Psoas muscle (tissue), 8 donors: Measurements from ENCODE around the gene STK39. TPM values are rescaled to one million over a fixed set of nuclear protein-coding genes. Genes with fewer than 3 reads are reported as not detected.

Experiments used
- ATAC-seq, 4 donors: fragments of 200-7000 bp; cut with Tn5 transposase; one replicate each; pipeline ENCODE4 v1.9.1; 2020; ENCODE audit warnings: moderate library complexity in 3 of 4, mild to moderate bottlenecking in 2 of 4
- DNase-seq, 2 donors: peaks; one replicate each; pipeline ENCODE4 v3.0.0-alpha.2; 2020
- H3K27ac ChIP-seq: fragments of 200-600 bp; one replicate; pipeline ENCODE4 v1.8.0; 2022
- H3K27me3 ChIP-seq, 3 donors: fragments of 200-600 bp in 1 of 3; one replicate each; pipeline versions ENCODE4 v1.6.1 to v1.8.0; 2013 to 2022; ENCODE audit warnings: low read length in 2 of 3, mild to moderate bottlenecking in 2 of 3, moderate library complexity in 1 of 3; ENCODE audit not compliant: insufficient read depth in 3 of 3
- H3K36me3 ChIP-seq, 2 donors: fragments of 200-600 bp in 1 of 2; one replicate each; pipeline versions ENCODE4 v1.6.1 to v1.8.0; 2013 to 2022; ENCODE audit warnings: low read depth in 1 of 2, mild to moderate bottlenecking in 1 of 2, moderate library complexity in 1 of 2; ENCODE audit not compliant: insufficient read depth in 1 of 2
- H3K4me1 ChIP-seq: fragments of 200-600 bp; one replicate; pipeline ENCODE4 v1.8.0; 2022
- H3K4me3 ChIP-seq: fragments of 200-600 bp; one replicate; pipeline ENCODE4 v1.8.0; 2022; ENCODE audit warnings: mild to moderate bottlenecking
- H3K9me3 ChIP-seq: fragments of 200-600 bp; one replicate; pipeline ENCODE4 v1.8.0; 2022
- whole genome bisulfite sequencing, 3 donors: extraction: QIAGEN DNeasy Blood & Tissue Kit; methylation state at CpG; one replicate each; pipeline versions ENCODE4 v1.1.6 to v1.1.7; 2013; 5-methylcytosine and 5-hydroxymethylcytosine counted together
- intact Hi-C, 2 donors: fragments of 100-400 bp; cut with DNase I; formaldehyde crosslinking; loops; one replicate each; pipeline versions ENCODE4 v1.11.0 to v1.14.2; 2022
- polyA plus RNA-seq, 3 donors: library from polyadenylated mRNA; stranded (reverse); fragments of 200-250 nt; gene quantifications; one replicate each; pipeline ENCODE4 v1.2.3, GENCODE V29; 2013
- total RNA-seq, 4 donors: library from RNA; stranded (reverse); fragmentation: NEBNext Ultra II Directional in 2 of 4; extraction: Animal tissue kit (Norgen Biotek cat#: 25700) in 2 of 4; gene quantifications; one replicate each; pipeline versions ENCODE4 v1.2.1 to v1.2.4, GENCODE V29; 2021 to 2023
- TF ChIP-seq, protein P1 (sequence below): fragments of 200-600 bp; IDR thresholded peaks from one replicate; pipeline ENCODE4 v1.8.0; 2022; ENCODE audit warnings: antibody characterized with exemption
- donor health status: healthy with polysubstance abuse.
- donor health status: DM: no; HTN: no; CAD: no; lungs with moderate emphysema.
- donor health status: Bipolar disorder and iron deficiency.
- donor health status: healthy.
- donor health status: DM: yes; HTN: yes; CAD: no.
- donor health status: DM: no; HTN: no; CAD: no.
- donor health status: DM: no; HTN: no; CAD: no.
- donor health status: DM: yes; HTN: yes; CAD: no.

The STK39 gene
- total and polyA plus RNA-seq, 7 donors: 2.3 to 10.0 (median 4.9) TPM

GRCh38 chr2:168096158-168096557 is 151.2 kb downstream of the STK39 start:
- intact Hi-C loops: no loop called here
- DNase-seq (no peak), ATAC-seq (no peak)
- TF ChIP-seq, protein P1, sequence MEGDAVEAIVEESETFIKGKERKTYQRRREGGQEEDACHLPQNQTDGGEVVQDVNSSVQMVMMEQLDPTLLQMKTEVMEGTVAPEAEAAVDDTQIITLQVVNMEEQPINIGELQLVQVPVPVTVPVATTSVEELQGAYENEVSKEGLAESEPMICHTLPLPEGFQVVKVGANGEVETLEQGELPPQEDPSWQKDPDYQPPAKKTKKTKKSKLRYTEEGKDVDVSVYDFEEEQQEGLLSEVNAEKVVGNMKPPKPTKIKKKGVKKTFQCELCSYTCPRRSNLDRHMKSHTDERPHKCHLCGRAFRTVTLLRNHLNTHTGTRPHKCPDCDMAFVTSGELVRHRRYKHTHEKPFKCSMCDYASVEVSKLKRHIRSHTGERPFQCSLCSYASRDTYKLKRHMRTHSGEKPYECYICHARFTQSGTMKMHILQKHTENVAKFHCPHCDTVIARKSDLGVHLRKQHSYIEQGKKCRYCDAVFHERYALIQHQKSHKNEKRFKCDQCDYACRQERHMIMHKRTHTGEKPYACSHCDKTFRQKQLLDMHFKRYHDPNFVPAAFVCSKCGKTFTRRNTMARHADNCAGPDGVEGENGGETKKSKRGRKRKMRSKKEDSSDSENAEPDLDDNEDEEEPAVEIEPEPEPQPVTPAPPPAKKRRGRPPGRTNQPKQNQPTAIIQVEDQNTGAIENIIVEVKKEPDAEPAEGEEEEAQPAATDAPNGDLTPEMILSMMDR: no peak
- H3K9me3 ChIP-seq: no peaks in the 10 kb centered on the region
- no peaks in the 10 kb centered on the region for H3K27me3 ChIP-seq
- no peak overlapping the region for H3K4me3 ChIP-seq
- H3K36me3 ChIP-seq: peaks cover 0 to 3% of the 10 kb centered on the region in 2 donors
- 94 to 96% (median 95%) methylated on average over 3 of the region's 3 CpGs for WGBS, 3 donors
- no peak overlapping the region for H3K27ac ChIP-seq
- H3K4me1 ChIP-seq: no peaks in the 10 kb centered on the region

- no peak overlapping the region for H3K4me3 ChIP-seq
- no peak overlapping the region for H3K27ac ChIP-seq
- H3K36me3 ChIP-seq: peaks cover 0 to 4% of the 10 kb centered on the region in 2 donors
- no peak for DNase-seq
- intact Hi-C loops: no loop called here
- H3K9me3 ChIP-seq: no peaks in the 10 kb centered on the region
- ATAC-seq: no peak
- H3K27me3 ChIP-seq: no peaks in the 10 kb centered on the region
- WGBS, 3 donors: 41 to 56% (median 52%) methylated on average over 2 of the region's 2 CpGs
- TF ChIP-seq, protein P1: no peak
- no peaks in the 10 kb centered on the region for H3K4me1 ChIP-seq
Measured at GRCh38 chr2:168091986-168092385, 155.4 kb downstream of the STK39 start.

GRCh38 chr2:168090366-168091135 is 156.8 kb downstream of the STK39 start:
- peaks cover 0 to 4% of the 10 kb centered on the region in 2 donors for H3K36me3 ChIP-seq
- no peaks in the 10 kb centered on the region for H3K4me1 ChIP-seq
- TF ChIP-seq, protein P1: no peak
- H3K27me3 ChIP-seq: no peaks in the 10 kb centered on the region
- 90 to 92% (median 91%) methylated on average over 8 of the region's 8 CpGs for WGBS, 3 donors
- intact Hi-C loops: no loop called here
- no peak overlapping the region for H3K4me3 ChIP-seq
- ATAC-seq: no peak
- H3K9me3 ChIP-seq: no peaks in the 10 kb centered on the region
- no peak overlapping the region for H3K27ac ChIP-seq
- DNase-seq: no peak

DNA sequence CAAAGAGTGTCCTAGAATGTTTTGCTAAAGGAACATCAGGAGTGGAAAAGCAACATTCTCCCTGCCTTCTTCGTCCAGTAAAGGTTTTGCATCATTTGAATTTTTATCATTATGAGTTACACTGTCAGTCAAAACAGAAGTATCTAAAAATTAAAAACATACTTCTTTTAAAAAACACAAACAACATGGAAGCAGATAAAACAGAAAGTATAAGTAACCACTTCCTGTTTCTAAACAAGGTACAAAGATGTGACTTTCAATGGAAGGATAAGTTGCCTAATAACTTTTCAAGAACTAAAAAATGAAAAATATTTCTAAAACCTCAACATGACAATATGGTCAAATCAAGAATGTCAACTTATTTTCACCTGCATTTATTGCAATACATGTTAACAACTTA is 158.2 kb downstream of the STK39 start:
- intact Hi-C loops: no loop called here
- ATAC-seq: no peak
- Histone ChIP-seq H3K27me3 (no peaks in the 10 kb centered on the region), H3K4me3 (no peak overlapping the region), H3K36me3 (peaks cover 0 to 4% of the 10 kb centered on the region in 2 donors), H3K9me3 (no peaks in the 10 kb centered on the region), H3K27ac (no peak overlapping the region), H3K4me1 (no peaks in the 10 kb centered on the region)
- no peak for DNase-seq
- TF ChIP-seq, protein P1: no peak
- 92 to 100% (median 97%) methylated on average over 1 of the region's 1 CpG for WGBS, 3 donors

DNA sequence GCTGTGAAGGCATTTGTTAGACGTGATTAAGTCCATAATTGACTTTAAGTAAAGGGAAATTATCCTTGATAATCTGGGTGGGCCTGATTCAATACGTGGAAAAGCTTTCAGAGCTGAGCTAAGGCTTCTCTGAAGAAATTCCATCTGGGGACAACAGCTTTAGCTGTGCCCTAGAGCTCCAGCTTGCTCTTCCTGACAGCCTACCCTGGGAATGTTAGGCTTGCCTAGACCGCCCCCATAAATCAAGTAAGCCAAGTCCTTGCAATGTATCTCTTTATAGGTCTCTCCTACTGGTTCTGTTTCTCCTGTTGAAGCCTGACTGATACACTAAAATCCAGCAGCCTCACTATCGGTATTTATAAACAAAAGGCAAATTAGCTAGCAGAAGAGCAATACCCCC is 160.0 kb downstream of the STK39 start:
- H3K27me3 ChIP-seq: no peaks in the 10 kb centered on the region
- no peak overlapping the region for H3K4me3 ChIP-seq
- WGBS, 3 donors: 85 to 89% (median 88%) methylated on average over 4 of the region's 4 CpGs
- H3K36me3 ChIP-seq: peaks cover 0 to 4% of the 10 kb centered on the region in 2 donors
- TF ChIP-seq, protein P1: no peak
- H3K27ac ChIP-seq: no peak overlapping the region
- intact Hi-C loops: no loop called here
- H3K4me1 ChIP-seq: no peaks in the 10 kb centered on the region
- ATAC-seq (no peak), DNase-seq (no peak)
- H3K9me3 ChIP-seq: no peaks in the 10 kb centered on the region
